Activated naive CD4-positive, alpha-beta T cell treated with anti-CD3 and anti-CD28 coated beads, Interleukin-2, amount 50 U/mL, for 16 hours (primary cell): ENCODE data around the gene AIG1.
"Not testable (repeated sequence)": the region's sequence is repeated elsewhere in the genome, so short reads cannot be mapped to it uniquely, and the experiment has no call there.

Experiments used
- DNase-seq: peaks from one replicate; pipeline ENCODE4 v3.0.0-alpha.2; 2020

Gene AIG1

DNA sequence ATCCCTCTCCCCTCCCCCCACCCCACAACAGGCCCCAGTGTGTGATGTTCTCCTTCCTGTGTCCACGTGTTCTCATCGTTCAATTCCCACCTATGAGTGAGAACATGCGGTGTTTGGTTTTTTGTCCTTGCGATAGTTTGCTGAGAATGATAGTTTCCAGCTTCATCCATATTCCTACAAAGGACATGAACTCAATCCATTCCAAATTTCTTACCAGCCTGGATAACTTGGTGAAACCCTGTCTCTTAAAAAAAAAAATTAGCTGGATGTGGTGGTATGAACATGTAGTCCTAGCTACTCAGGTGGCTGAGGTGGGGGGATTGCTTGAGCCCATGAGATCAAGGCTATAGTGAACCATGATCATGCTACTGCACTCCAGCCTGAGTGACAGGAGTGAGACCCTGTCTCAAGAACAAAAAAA, 107.7 kb downstream of the AIG1 start:
- not testable (repeated sequence) for DNase-seq

DNA sequence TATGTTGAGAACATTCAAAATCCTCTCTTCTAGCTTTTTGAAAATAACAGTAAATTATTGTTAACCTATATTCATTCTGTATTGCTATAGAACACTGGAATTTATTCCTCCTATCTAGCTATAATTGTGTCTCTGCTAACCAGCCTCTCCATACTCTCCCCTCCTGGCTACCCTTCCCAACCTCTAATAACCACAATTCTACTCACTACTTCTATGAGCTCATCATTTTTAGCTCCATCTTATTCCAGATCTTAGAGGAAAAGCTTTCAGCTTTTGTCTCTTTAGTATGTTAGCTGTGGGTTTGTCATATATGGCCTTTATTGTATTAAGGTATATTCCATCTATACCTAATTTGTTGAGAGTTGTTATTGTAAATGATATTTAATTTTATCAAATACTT, 108.8 kb downstream of the AIG1 start:
- DNase-seq = no peak

DNA sequence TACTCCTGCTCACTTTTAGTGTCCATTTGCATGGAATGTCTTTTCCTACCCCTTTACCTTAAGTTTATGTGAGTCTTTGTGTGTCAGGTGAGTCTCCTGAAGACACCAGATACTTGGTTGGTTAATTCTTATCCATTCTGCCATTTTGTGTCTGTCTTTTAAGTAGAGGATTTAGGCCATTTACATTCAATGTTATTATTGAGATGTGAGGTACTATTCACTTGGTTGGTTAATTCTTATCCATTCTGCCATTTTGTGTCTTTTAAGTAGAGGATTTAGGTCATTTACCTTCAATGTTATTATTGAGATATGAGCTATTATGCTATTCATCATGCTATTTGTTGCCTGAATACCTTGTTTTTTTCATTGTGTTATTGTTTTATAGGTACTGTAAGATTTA, 113.8 kb downstream of the AIG1 start:
- no peak for DNase-seq

DNA sequence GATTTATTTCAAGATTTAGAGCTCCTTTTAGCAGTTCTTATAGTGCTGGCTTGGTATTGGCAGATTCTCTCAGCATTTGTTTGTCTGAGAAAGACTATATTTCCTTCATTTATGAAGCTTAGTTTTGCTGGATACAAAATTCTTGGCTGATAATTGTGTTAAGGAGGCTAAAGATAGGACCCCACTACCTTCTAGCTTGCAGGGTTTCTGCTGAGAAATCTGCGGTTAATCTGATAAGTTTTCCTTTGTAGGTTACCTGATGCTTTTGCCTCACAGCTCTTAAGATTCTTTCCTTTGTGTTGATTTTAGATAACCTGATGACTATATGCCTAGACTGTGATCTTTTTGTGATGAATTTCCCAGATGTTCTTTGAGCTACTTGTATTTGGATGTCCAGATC, 114.3 kb downstream of the AIG1 start:
- DNase-seq = no peak

DNA sequence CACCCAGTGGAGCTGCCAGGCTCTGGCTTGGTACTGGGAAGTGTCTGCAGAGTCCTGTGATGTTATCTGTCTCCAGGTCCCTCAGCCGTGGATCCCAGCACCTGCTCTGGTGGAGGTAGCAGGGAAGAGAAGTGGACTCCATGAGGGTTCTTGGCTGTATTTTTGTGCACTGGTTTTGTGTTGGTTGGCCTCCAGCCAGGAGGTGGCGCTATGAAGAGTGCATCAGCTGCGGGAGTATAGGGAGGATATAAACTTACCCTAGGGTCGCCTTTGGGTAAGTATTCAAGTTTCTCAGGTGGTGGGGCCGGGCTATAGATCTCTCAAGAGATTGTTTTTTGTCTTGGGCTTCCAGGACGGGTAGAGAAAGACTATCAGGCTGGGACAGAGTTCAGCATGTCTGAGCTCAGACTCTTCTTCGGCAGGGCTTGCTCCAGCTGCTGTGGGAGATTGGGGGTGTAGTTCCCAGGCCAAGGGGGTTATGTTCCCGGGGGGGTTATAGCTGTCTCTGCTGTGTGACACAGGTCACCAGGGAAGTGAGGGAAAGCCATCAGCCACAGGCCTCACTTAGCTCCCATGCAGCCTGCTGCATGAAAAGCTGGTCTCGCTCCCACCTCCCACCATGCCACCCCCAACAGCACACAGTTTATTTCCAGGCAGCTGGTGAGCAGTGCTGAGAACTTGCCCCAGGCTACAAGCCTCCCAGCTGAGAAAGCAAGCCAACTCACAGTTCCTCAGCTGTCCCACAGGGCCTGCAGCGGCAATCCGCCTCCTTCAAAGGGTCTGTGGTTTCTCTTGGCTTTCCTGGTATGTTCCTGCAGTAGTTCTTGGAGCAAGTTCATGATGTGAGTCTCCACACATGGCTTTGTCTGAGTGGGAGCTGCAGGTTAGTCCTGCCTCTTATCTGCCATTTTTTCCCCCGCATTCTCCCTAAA, 115.7 kb downstream of the AIG1 start:
- no peak for DNase-seq

DNA sequence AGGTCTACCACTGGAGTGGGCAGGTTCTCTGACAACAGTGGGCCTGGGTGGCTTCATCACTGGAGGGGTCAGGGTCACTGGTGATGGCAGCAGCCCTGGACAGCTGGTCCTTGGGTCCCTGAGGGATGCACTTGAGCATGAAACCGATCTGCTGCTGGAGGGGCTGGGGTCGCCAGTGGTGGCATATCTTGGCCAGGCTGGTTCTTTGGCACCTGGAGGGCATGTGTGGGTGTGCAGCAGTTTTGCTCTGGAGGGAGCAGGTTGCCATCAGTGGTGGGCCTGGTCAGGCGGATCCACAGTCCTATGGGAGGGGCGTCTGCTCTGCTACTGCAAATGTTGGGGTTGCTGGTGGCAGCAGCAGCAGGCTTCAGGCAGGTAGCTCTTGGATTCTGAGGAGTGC, 117.0 kb downstream of the AIG1 start:
- DNase-seq = no peak

DNA sequence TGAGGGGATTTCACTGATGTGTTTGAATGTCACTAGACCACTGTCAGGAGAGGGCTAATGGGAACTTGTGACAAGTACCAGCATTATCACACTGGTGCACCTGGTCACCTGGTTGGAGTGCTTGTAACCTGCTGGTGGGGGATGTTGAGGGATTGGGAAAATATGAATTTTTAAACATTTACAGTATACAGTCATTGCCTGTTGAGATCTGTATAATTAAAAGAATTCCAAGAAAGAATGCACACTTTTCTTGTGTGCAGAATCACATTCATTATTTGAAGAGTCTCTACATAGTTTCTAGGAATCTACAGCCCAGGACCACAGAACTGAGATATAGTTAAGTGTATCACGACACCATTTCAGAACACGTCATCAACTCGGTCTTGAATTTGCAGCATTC, 118.4 kb downstream of the AIG1 start:
- DNase-seq = no peak

DNA sequence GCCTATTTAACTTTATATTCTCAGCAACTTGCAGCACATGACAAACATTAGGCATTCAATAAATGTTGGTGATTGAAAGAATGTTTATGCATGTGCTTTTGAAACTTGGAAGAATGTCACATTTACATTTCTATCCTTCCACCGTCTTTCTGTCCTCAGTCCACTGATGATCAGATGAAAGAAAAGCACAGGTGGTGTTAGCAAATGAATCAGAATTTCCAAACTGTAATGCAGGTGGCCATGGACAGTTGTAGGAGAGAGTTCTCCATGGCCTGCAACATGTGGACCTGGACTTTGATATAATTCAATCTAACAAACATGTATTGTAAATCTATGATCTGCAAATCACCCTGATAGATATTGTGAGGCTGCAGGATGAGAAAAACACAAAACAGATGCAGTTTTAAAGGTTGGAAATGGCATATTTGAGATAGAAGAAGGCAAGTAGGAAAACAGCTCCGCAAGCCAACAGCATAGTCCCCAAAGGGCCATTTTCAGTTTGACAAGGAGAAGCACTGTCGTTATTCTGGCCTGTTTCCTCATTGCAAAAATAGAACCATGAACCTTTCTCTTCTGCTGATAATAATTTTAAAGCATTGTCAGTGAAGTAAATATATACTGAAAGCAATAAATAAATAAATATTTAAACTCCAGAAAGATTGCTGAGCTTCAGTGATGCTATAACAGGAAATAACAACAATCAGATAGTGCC, 119.4 kb downstream of the AIG1 start:
- DNase-seq = no peak

DNA sequence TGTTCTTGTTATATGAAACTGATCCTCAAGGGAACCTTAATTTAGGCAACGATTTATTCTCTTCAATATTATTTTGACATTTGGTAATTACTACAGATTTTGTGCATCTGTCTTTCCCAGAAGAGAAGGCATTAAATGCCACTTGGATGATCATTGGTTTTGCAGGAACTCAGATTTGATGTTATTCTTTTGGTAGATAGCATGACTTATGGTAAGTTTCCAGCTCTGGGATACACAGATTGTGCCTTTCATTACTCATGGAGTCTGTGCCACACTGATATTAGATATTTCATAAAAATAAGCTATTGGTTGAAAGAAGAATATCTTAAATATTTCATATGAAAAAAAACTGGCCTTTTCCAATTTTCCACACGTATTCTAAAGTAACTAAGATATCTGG, 120.1 kb downstream of the AIG1 start:
- DNase-seq = no peak

DNA sequence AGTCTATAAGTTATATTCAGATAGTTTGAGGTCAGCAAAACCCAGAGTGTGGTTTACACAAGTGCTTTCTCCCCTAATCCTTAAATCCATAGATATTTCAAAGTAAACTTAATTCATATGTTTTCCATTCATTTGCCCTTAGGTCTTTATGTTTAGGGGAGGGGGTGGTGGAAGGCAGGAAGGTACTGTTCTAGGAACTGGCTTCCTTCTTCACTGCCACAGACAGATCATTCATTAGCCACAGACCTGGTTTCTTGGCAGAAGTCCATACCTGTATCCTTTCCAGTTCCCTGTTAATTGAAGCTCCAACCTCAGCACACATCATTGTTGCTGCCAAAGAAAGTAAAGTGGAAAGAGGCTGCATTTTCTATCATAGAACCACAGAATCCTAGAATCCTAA, 123.0 kb downstream of the AIG1 start:
- DNase-seq = no peak

DNA sequence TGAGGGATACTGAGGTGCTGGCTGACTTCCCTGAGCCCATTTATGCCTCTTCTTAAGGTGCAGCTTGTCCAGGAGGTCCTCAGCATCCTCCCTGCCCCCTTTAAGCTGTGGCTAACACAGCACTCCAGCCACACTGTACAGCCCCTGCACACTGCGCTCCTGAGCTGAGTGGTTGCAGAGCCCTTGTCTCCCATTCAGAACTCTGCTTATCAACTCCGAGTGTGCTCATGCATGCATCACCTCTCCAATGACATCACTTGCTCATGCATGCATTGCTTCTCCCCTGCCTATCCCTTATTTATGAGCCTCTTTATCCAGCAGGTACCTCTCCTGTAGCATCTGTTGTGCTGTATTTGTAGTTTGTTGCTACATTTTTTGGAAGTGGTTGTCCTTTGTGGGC, 124.6 kb downstream of the AIG1 start:
- no peak for DNase-seq

DNA sequence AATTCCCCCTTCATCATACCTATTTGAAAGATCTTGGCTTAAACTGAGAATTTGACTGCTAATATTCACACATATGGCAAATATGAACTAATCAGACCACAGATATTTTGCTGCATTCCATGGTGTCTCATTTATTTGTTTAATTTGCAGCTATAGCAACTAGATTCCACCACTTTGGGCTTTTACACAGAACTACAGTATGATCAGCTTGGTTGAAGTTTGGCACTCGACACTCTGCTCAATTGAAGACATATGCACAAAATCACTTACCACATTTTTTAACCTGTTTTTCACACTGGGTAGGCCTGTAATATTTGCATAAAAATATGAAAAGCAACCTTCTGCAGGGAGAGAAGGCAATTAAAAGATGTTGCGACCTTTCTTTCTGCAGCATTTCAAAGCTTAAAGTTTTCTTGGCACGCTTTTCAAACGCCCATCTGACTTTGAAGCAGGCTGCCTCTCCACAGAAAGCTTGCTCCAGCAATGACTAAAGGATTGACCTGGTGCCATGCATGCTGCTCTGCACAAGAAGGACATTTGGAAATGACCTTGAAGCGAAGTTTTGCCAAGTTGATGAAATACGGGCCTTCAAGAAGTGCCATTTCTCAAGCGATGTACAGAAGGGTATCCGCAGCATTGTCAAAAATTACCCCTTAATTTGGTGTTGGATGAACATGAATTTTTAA, 126.7 kb downstream of the AIG1 start:
- no peak for DNase-seq

DNA sequence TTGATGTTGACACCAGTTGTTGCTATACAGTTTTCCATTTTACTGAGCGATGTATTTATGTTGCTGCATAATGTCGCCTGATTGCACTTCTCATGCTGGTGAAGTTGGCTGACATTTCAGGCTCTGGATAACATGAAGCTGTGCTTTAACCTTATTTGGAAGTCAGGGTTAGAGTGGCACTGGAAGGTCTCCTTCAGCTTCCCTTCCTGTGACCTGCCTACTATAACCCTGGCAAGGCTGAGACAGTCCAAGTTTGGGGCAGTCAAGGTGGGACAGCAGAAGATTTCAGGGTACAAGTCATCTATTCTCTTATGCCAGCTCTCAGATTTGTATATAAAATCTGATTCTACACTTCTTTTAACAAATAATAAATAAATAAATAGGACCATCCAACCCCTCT, 127.6 kb downstream of the AIG1 start:
- DNase-seq = no peak

DNA sequence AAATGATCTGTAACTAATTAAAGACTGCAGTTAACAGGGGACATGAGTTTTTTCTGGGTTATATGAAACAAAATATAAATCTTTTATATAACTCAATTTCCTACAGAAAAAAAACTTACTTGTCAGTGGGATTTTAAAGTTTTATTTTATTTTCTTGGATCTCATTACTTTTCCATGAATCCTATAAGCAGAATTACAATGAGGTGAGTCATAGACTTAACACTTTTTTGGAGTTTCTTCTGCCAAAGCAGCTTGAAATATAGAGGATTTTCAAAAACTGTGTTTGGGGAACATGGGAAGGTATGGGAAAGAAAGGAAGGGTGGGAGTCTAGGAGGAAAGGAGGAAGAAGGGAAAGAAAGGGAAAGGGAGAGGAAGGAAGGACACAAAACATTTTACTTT, 130.7 kb downstream of the AIG1 start:
- no peak for DNase-seq

DNA sequence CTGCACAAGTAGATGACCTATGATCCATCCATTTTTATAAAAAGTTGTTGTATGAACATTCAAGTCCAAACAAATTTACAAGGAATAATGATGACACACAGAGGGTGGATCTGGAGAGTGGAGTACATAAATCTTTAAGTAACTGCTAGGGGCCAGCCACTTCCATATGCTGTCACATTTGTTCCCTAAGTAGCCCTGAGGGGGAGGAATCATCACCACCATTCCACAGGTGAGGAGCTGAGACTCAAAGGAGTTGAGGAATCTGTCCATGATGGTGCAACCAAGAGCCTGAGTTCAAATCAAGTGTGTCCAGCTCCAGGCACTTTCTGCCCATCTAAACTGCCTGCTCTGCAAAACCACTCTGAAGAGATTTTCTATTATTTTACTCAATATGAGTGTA, 132.1 kb downstream of the AIG1 start:
- DNase-seq = no peak

DNA sequence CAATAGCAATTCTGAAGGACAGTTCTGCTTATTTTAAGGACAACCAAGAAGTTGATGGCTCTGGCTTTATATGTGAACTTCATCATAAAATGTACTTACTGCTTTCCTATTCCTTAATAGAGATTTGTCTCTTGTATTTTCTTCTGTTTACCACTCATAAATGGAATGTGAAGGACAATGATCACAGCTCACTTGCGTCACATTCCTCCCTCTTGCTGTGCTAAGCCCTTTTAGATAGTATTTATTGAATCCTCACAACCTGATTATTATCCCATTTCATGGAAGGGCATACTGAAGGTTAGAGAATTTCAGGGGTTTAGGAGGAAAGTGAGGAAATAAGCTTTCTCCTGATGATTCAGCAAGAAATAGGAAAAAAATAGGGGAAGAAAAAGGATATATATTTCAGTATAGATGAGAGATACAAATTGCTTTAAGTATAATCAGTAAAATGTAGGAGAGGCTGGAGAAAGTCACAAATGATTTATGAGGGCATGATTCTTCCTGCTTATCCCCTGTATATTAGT, 132.9 kb downstream of the AIG1 start:
- DNase-seq = no peak

DNA sequence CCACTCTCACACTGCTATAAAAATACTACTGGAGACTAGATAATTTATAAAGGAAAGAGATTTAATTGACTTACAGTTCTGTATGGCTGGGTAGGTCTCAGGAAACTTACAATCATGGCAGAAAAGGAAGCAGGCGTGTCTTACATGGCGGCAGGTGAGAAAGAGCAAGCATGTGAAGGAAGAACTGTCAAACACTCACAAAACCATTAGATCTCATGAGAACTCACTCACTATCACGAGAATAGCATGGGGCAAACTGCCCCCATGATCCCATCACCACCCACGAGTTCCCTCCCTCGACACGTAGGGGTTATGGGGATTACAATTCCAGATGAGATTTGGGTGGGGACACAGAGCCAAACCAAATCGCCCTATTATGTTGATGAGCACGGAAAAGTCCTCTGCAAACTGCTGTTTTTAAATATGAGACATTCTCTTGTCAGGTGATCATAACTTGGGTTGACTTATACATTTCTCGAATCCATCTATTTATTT, 133.5 kb downstream of the AIG1 start:
- DNase-seq = no peak

DNA sequence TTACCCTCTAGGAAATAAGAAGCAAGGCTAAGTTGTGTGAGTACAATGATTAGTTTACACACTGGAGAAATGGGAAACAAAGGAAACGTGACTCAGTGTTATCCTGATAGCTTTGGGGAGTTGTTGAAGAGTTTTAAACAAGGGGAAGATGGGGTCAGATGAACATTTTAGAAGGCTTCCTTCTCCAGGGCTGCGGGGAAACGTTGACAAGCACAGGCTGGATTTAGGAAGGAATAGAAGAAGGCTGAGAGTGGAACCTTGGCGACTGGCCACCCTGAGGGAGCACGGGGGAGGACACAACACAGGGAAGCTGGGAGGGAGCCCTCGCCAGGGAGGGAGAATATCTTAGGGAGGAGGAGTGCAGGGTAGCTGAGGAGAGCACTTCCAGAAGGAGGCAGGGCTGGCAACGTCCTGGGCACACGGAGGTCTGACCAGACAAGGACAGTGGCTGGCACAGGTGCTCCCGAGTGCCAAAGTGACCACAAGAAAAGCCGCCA, 134.7 kb downstream of the AIG1 start:
- DNase-seq = no peak

DNA sequence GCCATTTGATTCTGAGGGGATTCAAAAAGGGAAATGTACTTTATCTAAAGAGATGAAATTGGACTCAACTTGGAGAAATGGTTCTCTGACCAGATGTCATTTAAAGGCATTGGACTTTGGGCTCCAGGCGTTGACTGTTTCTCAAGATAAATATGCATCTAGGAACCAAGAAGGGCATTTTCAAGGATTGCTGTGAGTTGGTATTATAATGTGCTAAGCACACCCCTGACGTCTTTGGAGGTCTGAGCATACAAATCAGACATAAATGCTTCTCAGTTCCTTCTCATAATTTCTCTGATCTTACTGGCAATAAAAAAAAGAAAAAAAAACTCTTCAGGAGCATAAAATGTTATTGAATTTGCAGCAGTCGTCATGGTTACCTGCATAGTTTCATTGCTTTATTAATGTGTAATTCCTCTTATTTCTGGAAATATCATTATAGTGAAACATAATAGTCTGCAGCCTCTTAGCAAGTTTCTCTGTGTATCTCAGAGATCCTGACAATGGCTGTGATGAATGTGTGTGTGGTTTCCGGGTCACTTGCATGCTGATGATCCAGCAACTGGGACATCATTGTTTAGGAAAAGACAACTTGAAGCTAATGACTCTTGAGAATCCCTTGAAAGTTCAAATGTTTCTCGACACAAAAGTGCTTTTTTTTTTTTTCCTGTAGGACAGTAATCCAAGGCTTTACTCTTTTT, 136.0 kb downstream of the AIG1 start:
- no peak for DNase-seq

DNA sequence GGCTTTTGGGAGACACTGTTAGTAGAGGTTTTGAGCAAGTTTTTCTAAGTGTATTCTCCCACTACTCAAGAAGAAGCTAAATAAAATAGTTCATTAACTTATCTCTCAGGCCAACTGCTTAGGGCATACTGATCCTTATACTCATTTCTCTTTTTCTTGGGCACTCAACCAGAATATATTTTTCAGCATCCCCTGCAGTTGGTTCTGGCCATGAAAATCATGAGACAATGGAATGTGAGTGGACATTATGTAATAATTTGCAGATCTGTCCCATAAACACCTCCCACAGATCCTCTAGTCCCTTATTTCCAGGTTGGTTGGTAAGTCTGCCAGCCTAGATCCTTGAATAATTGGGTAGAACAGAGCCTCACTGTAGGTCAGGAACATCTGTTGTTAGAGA, 136.7 kb downstream of the AIG1 start:
- DNase-seq = no peak

DNA sequence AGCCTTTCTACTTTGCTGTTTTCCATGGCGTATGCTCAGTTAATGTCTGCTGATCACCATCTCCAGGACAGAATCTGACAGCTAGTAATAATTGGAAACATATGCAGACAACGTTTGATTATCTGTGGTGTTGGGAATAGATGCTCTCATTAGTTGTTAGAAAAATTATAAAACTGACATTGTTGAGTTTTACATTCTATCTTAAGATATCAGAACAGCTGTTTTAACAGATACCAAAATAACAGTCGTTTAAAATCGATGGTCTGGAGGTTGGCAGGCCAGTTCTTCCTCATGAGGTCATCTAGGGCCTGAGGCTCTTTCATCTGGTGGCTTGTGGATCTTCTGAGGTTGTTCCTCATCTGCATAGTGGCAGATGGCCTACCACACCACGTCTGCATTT, 137.6 kb downstream of the AIG1 start:
- no peak for DNase-seq

DNA sequence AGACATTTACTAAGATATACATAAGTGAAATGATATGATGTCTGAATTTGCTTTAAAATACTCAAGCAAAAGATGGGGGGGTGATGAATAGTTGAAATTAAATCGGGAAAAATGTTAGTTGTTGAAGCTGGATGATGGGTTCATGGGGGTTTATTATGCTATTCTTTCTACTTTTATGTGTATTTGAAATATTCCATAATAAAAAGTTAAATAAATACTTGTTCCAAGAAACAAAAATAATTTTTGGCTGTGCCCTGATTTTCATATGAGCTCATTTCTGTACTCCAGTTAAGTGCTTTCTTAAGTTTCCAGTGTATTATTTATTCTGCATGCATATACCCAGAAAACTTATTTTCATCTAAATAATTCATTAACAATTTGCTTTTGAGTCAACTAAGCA, 138.6 kb downstream of the AIG1 start:
- no peak for DNase-seq
